Measurements from ENCODE around the gene LUZP1.

LUZP1 gene

DNA sequence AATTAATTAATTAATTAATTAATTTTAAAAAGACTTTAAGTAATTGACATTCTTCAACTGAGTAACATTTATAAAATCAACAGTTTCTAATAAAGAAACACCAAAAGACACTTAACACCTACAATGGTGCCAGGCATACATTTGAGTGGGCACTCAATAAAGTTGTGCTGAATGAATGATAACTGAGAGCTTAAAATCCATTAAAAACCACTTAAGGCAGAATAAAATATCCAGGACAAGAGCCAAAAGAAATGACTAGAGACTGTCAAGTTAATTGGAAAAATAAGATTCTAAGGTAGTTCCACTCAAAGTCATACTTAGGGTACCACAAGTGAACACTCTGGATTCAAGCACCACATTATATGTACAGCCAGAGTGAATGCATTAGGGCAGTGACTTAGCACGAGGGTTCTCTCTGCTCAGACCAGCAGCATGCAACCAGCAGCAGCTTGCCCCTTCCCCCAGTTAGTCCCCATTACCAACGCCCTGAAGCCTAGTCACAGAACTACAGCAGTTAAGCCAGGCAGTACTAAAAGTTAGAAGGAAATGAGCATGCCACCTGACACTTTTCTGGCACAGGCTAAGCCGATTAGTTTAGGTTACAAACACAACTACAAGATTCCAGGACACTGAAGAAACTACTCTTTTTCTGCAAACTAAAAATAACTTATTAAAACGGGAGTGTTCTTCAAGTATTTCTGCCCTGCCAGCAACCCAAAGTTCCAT lies 46.5 kb downstream of the LUZP1 start:
- DNase-seq (ENCODE audit: low read depth, low spot score): no peak
- ChIA-PET CTCF (interaction anchor here (0.7 to 2.9 kb wide), 5 partner anchors 19 to 1158 kb away, joined by 3 to 18 read pairs (median 3); no protein-coding TSS in a partner anchor), POLR2A (interaction anchor here (0.8 kb wide), 1 partner anchor 46 kb away, joined by 3 read pairs; no protein-coding TSS in a partner anchor)
- no peak overlapping the region for H3K4me3 ChIP-seq (ENCODE audit: low read depth, low read length)
- TF ChIP-seq, protein P1, sequence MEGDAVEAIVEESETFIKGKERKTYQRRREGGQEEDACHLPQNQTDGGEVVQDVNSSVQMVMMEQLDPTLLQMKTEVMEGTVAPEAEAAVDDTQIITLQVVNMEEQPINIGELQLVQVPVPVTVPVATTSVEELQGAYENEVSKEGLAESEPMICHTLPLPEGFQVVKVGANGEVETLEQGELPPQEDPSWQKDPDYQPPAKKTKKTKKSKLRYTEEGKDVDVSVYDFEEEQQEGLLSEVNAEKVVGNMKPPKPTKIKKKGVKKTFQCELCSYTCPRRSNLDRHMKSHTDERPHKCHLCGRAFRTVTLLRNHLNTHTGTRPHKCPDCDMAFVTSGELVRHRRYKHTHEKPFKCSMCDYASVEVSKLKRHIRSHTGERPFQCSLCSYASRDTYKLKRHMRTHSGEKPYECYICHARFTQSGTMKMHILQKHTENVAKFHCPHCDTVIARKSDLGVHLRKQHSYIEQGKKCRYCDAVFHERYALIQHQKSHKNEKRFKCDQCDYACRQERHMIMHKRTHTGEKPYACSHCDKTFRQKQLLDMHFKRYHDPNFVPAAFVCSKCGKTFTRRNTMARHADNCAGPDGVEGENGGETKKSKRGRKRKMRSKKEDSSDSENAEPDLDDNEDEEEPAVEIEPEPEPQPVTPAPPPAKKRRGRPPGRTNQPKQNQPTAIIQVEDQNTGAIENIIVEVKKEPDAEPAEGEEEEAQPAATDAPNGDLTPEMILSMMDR (IDR thresholded peaks at IDR 0.05; ENCODE audit: insufficient read depth, low read length, missing control alignments): no peak

DNA sequence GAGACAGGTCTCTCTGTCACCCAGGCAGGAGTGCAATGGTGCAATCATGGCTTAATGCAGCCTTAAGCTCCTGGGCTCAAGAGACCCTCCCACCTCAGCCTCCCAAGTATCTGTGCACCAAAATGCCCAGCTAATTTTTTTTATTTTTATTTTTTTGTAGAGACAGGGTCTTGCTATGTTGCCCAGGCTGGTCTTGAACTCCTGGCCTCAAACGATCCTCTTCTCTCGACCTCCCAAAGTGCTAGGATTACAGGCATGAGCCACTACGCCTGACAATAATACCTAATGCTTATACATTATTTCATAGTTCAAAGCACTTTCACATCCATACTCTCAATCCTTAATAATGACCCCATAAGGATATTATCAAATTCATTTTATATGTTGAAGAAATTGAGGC lies 48.3 kb downstream of the LUZP1 start:
- no peak for DNase-seq (ENCODE audit: low read depth, low spot score)
- ChIA-PET POLR2A (interaction anchor here (0.6 kb wide), 1 partner anchor 28 kb away, joined by 3 read pairs; no protein-coding TSS in a partner anchor), CTCF (interaction anchor here (0.8 to 2.9 kb wide), 6 partner anchors 8 to 64 kb away, joined by 3 to 18 read pairs (median 6); no protein-coding TSS in a partner anchor)
- TF ChIP-seq, protein P1 (IDR thresholded peaks at IDR 0.05; ENCODE audit: insufficient read depth, low read length, missing control alignments): no peak
- no peak overlapping the region for H3K4me3 ChIP-seq (ENCODE audit: low read depth, low read length)

DNA sequence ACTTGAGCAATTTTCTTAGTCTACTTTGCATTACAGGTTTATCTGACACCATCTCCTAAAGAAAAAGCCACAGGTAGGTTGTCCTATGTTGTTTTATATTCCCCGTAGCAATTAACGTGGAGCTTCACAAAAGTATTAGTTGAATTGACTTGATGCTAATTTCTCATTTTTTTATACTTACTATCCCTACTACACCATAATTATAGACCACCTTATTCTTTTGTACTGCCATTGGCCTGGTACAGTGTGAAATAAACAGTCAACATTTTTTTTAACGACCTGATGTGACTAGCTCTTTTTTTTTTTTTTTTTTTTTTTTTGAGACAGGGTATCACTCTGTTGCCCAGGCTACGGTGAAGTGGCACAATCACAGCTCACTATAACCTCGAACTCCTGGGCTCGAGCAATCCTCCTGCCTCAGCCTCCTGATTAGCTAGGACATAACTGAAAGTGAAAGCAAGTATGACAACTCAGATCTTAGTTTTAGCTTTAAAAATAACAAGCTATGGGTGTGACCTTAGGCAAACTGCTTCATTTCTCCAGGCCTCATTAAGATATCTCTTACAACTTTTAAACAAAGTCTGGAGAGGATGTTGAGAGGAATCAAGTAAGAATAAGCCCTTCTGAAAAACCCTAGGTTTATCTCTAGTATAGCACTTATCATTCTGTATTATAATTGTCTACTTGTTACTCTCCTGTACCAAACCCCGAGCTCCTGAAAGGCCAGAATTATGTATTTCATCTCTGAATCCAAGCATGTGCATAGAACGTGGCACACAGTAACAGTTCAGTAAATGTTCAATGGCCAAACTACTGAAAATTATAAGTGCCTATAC lies 49.5 kb downstream of the LUZP1 start:
- POLR2A ChIA-PET: interaction anchor here (0.5 to 0.7 kb wide), 2 partner anchors 79 to 82 kb away, joined by 3 read pairs; no protein-coding TSS in a partner anchor

DNA sequence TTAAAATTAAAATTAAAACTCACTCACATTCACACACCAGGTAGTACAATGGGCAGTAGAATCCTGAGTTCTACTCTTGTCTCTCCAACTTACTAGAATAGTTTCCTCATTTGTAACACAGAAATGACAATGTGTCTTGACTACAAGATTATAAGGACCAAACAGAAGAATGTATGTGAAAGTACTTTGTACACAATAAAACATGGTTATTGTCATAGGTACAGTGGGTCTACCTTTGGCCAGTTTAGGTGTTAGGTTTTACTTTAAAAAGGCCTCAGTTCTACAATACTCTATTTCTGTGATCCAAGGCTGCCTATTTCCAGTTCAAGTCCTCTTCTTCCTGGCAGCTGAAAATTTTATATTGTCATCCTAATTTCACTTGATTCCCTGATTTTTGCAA lies 50.2 kb downstream of the LUZP1 start:
- TF ChIP-seq, protein P1 (IDR thresholded peaks at IDR 0.05; ENCODE audit: insufficient read depth, low read length, missing control alignments): no peak
- ChIA-PET CTCF (interaction anchor here (1.1 to 1.4 kb wide), 3 partner anchors 19 to 66 kb away, joined by 3 read pairs; no protein-coding TSS in a partner anchor), POLR2A (no interaction called here)
- DNase-seq (ENCODE audit: low read depth, low spot score): no peak
- H3K4me3 ChIP-seq (ENCODE audit: low read depth, low read length): no peak overlapping the region

More for the DNA sequence above, 49.5 kb downstream of the LUZP1 start:
- H3K4me3 ChIP-seq (ENCODE audit: low read depth, low read length): no peak overlapping the region
- DNase-seq (ENCODE audit: low read depth, low spot score): no peak
- TF ChIP-seq, protein P1 (IDR thresholded peaks at IDR 0.05; ENCODE audit: insufficient read depth, low read length, missing control alignments): no peak
- CTCF ChIA-PET: interaction anchor here (0.8 to 2.9 kb wide), 7 partner anchors 9 to 64 kb away, joined by 3 to 18 read pairs (median 3); no protein-coding TSS in a partner anchor

DNA sequence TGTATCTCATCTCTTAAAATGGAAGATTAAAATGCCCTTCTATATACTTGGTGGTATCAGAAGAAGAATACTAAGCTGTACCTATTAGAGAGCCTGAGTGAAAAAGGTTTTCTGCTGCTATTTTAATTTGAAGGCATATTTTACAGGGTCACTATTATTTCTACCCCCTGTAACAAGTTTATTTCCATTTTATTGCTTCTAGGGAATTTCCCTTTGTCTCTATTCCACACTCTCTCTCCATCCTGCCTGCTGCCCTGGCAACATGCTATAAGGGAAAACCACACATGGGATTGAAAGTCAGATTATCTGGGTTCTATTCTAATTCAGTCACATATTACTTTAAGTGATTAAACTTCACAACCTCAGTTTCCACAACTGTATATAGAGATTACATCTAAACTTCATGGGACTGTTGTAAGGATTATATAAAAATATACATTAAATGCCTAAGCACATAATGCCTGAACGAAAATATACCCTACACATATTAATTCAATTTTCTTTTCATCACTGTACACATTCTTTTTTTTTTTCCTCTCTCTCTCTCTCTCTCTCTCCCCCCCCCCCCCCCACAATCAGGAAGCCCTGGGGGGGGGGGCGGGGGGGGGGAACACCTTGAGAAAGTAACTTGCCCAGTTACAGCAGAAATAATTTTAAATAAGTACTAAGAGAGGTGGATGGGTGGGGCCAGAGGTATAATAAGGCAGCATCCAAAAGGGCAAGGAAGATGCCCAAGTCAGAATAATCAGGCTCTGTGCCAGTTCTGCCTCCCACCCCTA lies 51.5 kb downstream of the LUZP1 start:
- POLR2A ChIA-PET: no interaction called here

More for the DNA sequence above, 51.5 kb downstream of the LUZP1 start:
- no peak overlapping the region for H3K4me3 ChIP-seq (ENCODE audit: low read depth, low read length)
- DNase-seq (ENCODE audit: low read depth, low spot score): no peak
- TF ChIP-seq, protein P1 (IDR thresholded peaks at IDR 0.05; ENCODE audit: insufficient read depth, low read length, missing control alignments): no peak
- CTCF ChIA-PET: interaction anchor here (1.1 to 10.9 kb wide), 4 partner anchors 11 to 68 kb away, joined by 3 to 109 read pairs (median 8); no protein-coding TSS in a partner anchor

Measured in AG04449 (cell line).